ENCODE results near the gene PRDM13. TPM values are rescaled to one million over a fixed set of nuclear protein-coding genes. Genes with fewer than 3 reads are reported as not detected.
A peak's percentile ranks its signal among the peaks of the same experiment; 100 is the strongest.

Gene PRDM13
- total and polyA plus RNA-seq, 2 of the 8 experiments (the other 6 are each of a cell fraction or from before 2014, with no cell fraction given): 0.05 to 0.09 TPM

- Histone ChIP-seq H3K27me3 (replicated peaks in 1 of 4; ENCODE audit: control insufficient read depth in 3 of 4, extremely low read depth in 1 of 4, insufficient read depth in 3 of 4, low read length in 3 of 4) (peaks cover 89 to 100% (median 95%) of the 10 kb centered on the region in 4 experiments), H3K56ac (replicated peaks; ENCODE audit: insufficient read length, low read depth, low read length) (no peak overlapping the region), H4K5ac (ENCODE audit: insufficient read length, low read depth, low read length) (no peak overlapping the region), H3K9ac (replicated peaks in 1 of 4; ENCODE audit: extremely low read depth in 1 of 4, low read depth in 3 of 4, low read length in 3 of 4) (no peak overlapping the region), H3K4me1 (replicated peaks in 1 of 4; ENCODE audit: control insufficient read depth in 3 of 4, insufficient read depth in 4 of 4, low read length in 3 of 4) (peaks cover 0 to 33% (median 11%) of the 10 kb centered on the region in 4 experiments; a peak in 5 of 7 replicates), H3K23me2 (ENCODE audit: low read depth, low read length) (no peaks in the 10 kb centered on the region; the same call in 1 of the 2 replicates), H3K18ac (ENCODE audit: extremely low read depth, low read length) (no peak overlapping the region), H4K8ac (ENCODE audit: extremely low read depth, insufficient read depth, low read length) (no peak overlapping the region), H2BK120ac (replicated peaks; ENCODE audit: low read depth, low read length) (no peak overlapping the region), H3K79me1 (ENCODE audit: low read depth, low read length) (no peaks in the 10 kb centered on the region), H2BK5ac (ENCODE audit: low read depth, low read length) (no peak overlapping the region), H3K4ac (replicated peaks; ENCODE audit: insufficient read length, low read depth, low read length) (no peak overlapping the region), H2BK15ac (ENCODE audit: low read length) (no peak overlapping the region), H4K20me1 (replicated peaks in 1 of 2; ENCODE audit: control insufficient read depth in 1 of 2, insufficient read depth in 2 of 2, low read length in 2 of 2) (peaks cover 18 to 34% of the 10 kb centered on the region in 2 experiments), H2BK12ac (ENCODE audit: low read depth, low read length) (no peak overlapping the region), H3K4me3 (ENCODE audit: extremely low read depth in 1 of 4, insufficient read depth in 2 of 4, low read depth in 3 of 4, low read length in 4 of 4) (peak overlapping the region in 1 of 4 experiments; percentile 33; a peak in 2 of 8 replicates), H2BK20ac (ENCODE audit: low read length) (no peak overlapping the region), H2AFZ (ENCODE audit: low read length) (no peak overlapping the region), H3K4me2 (ENCODE audit: insufficient read depth in 1 of 2, low read depth in 2 of 2, low read length in 2 of 2) (peak overlapping the region; percentile 45 to 52; a peak in 2 of 4 replicates), H3K79me2 (ENCODE audit: control insufficient read depth in 1 of 2, insufficient read depth in 2 of 2, low read length in 2 of 2) (no peaks in the 10 kb centered on the region), H3K9me3 (ENCODE audit: insufficient read depth in 2 of 2, low read depth in 1 of 2, low read length in 1 of 2) (no peaks in the 10 kb centered on the region), H3K36me3 (ENCODE audit: control insufficient read depth in 2 of 4, insufficient read depth in 4 of 4, low read length in 3 of 4) (no peaks in the 10 kb centered on the region; a peak in 1 of 8 replicates), H4K91ac (replicated peaks; ENCODE audit: insufficient read length, low read length) (no peak overlapping the region), H2AK5ac (ENCODE audit: low read depth, low read length) (no peak overlapping the region), H3K23ac (ENCODE audit: insufficient read length) (no peak overlapping the region), H3K14ac (ENCODE audit: insufficient read length) (no peak overlapping the region), H3K27ac (ENCODE audit: low read depth, low read length) (no peak overlapping the region)
- TF ChIP-seq EZH2 (IDR thresholded peaks at IDR 0.05; ENCODE audit: low read depth, low read length, severe bottlenecking): peak; percentile 91
- TF ChIP-seq KDM4A (IDR thresholded peaks at IDR 0.05; ENCODE audit: low read depth, low read length, severe bottlenecking): peak; percentile 4
- peak; percentile 64; the same call in 1 of the 2 replicates for TF ChIP-seq SUZ12 (IDR thresholded peaks at IDR 0.05; ENCODE audit: low read length)
- TF ChIP-seq CBX5 (IDR thresholded peaks at IDR 0.05; ENCODE audit: low read depth, low read length): no peak
- peak; percentile 32 for TF ChIP-seq RNF2 (IDR thresholded peaks at IDR 0.05; ENCODE audit: borderline replicate concordance, low read depth, low read length, missing control alignments, poor library complexity, severe bottlenecking)
- no peak for TF ChIP-seq GTF2F1 (IDR thresholded peaks at IDR 0.05; ENCODE audit: borderline replicate concordance, low read depth, low read length)
- TF ChIP-seq FOSL1 (IDR thresholded peaks at IDR 0.05; ENCODE audit: insufficient read depth, low read depth, low read length): no peak
- TF ChIP-seq, protein P1, sequence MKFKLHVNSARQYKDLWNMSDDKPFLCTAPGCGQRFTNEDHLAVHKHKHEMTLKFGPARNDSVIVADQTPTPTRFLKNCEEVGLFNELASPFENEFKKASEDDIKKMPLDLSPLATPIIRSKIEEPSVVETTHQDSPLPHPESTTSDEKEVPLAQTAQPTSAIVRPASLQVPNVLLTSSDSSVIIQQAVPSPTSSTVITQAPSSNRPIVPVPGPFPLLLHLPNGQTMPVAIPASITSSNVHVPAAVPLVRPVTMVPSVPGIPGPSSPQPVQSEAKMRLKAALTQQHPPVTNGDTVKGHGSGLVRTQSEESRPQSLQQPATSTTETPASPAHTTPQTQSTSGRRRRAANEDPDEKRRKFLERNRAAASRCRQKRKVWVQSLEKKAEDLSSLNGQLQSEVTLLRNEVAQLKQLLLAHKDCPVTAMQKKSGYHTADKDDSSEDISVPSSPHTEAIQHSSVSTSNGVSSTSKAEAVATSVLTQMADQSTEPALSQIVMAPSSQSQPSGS (IDR thresholded peaks at IDR 0.05; ENCODE audit: low read length): no peak
- DNase-seq (ENCODE audit: low read depth in 1 of 2, low spot score in 2 of 2) (peak in 1 of 2 experiments; percentile 52), FAIRE-seq (no peak)
- ChIA-PET POLR2A (ENCODE audit: partially characterized antibody) (interaction anchor here (0.8 to 3.1 kb wide), 4 partner anchors 11 to 182 kb away, joined by 3 to 18 read pairs (median 4); partner anchors contain the start of gene CCNC), CTCF (ENCODE audit: partially characterized antibody) (interaction anchor here (0.9 to 6.6 kb wide), 5 partner anchors 9 to 39 kb away, joined by 3 to 49 read pairs (median 6); partner anchors contain the start of gene CCNC)
- WGBS, 2 experiments (ENCODE audit: extremely low coverage in 1 of 2, insufficient coverage in 1 of 2, insufficient read length in 1 of 2, insufficient replicate concordance in 2 of 2, low coverage in 1 of 2, low lambda C conversion rate in 2 of 2, missing lambda C conversion rate in 1 of 2): 3% methylated on average over 34 of the region's 34 CpGs; no CpG with 5 or more reads in 1 of the 2 experiments
Measured at GRCh38 chr6:99607416-99608036, 893 bp downstream of the PRDM13 start.
